Measurements from ENCODE around the gene NHERF2. TPM values are rescaled to one million over a fixed set of nuclear protein-coding genes. Genes with fewer than 3 reads are reported as not detected.
"Not testable (repeated sequence)": the region's sequence is repeated elsewhere in the genome, so short reads cannot be mapped to it uniquely, and the experiment has no call there.

Gene NHERF2
- total RNA-seq, 1 experiment from 2014 or later: 104 TPM

DNA sequence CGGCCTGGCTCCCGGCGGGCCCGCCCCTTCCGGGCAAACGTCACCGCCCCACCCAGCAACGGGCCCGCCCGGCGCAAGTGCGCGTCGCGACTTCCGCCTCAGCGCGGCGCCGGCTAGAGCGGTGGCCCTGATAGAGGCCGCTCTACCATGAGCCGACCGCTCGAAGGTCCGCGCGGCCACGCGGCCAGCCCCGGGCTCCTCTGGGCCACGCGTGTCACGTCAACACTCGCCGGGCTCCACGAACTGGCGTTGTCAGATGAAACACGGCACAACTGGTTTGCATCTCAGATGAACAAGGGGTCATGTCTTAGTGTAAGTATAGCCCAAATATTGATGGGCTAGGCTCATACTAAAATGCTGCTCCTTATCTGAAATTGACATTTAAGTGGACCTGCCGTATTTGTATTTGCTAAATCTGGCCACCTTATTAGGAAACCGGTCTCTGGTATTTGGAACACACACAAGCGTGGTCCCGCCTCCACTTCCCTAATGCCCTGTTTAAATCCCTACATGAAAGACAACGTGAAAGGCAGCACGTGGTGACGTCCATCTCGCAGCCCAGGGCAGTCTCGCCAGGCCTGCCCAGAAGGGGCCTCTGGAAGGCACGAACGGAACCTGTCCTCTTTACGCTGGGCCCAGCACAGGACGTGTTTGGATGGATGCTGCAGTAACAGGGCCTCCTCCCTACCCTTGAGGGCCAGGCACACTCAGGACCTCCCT, 16.8 kb upstream of the NHERF2 start, which contains the start of gene ZNF598:
Gene ZNF598, minus strand, starts transcription at position 31 of the 720 bp plus-strand sequence.
- peaks cover 22% of the 10 kb centered on the region for H3F3A ChIP-seq (ENCODE audit: insufficient read depth, low read depth)
- intact Hi-C loops (cut with micrococcal nuclease; ENCODE audit: unreplicated experiment): loop anchor here (2.0 to 10.0 kb wide), 2 partner anchors 25 to 245 kb away; partner anchors contain the start of genes ECI1 and GFER
- ChIA-PET CTCF (no interaction called here), POLR2A (ENCODE audit: unreplicated experiment) (no interaction called here)
- peak; percentile 52 to 82 for DNase-seq
- H3K4me2 ChIP-seq: peak within 1 kb of the TSS; percentile 97
- H4K20me1 ChIP-seq (ENCODE audit: insufficient read depth): peaks cover 31% of the 10 kb centered on the region
- H3K27ac ChIP-seq: peak within 1 kb of the TSS; percentile 86
- H3K9me3 ChIP-seq (ENCODE audit: insufficient read depth, low read depth): no peaks in the 10 kb centered on the region
- no peaks in the 10 kb centered on the region for H3K9me2 ChIP-seq (ENCODE audit: insufficient read depth)
- H3K36me3 ChIP-seq (ENCODE audit: low read depth): no peaks in the 10 kb centered on the region
- H3K4me3 ChIP-seq: peak within 1 kb of the TSS; percentile 88
- H2AFZ ChIP-seq: peak within 1 kb of the TSS; percentile 92
- TF ChIP-seq, protein P1, sequence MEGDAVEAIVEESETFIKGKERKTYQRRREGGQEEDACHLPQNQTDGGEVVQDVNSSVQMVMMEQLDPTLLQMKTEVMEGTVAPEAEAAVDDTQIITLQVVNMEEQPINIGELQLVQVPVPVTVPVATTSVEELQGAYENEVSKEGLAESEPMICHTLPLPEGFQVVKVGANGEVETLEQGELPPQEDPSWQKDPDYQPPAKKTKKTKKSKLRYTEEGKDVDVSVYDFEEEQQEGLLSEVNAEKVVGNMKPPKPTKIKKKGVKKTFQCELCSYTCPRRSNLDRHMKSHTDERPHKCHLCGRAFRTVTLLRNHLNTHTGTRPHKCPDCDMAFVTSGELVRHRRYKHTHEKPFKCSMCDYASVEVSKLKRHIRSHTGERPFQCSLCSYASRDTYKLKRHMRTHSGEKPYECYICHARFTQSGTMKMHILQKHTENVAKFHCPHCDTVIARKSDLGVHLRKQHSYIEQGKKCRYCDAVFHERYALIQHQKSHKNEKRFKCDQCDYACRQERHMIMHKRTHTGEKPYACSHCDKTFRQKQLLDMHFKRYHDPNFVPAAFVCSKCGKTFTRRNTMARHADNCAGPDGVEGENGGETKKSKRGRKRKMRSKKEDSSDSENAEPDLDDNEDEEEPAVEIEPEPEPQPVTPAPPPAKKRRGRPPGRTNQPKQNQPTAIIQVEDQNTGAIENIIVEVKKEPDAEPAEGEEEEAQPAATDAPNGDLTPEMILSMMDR (conservative IDR thresholded peaks at IDR 0.05): no peak
- no peak for TF ChIP-seq EZH2 (IDR thresholded peaks at IDR 0.05; ENCODE audit: low read depth)
- TSS peak; percentile 94 for BruUV-seq (replicated peaks)
- H3K79me2 ChIP-seq (ENCODE audit: low read depth): peaks cover 54% of the 10 kb centered on the region
- H3K27me3 ChIP-seq (ENCODE audit: insufficient read depth, low read depth): no peaks in the 10 kb centered on the region
- H3K4me1 ChIP-seq (replicated peaks; ENCODE audit: insufficient read depth): peaks cover 27% of the 10 kb centered on the region

DNA sequence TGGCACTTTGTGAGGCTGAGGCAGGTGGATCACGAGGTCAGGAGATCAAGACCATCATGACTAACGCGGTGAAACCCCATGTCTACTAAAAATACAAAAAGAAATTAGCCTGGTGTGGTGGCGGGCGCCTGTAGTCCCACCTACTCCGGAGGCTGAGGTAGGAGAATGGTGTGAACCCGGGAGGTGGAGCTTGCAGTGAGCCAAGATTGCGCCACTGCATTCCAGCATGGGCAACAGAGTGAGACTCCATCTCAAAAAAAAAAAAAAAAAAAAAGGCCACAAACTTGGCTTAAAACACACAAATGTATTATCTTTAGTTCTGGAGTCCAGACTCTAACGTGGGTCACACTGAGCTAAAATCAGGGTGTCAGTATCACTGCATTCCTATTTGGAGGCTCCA, 15.0 kb upstream of the NHERF2 start:
- POLR2A ChIA-PET (ENCODE audit: unreplicated experiment); BruUV-seq (replicated peaks); H3K36me3 ChIP-seq (ENCODE audit: low read depth); H3K4me3 ChIP-seq; H3K27me3 ChIP-seq (ENCODE audit: insufficient read depth, low read depth); H3K9me3 ChIP-seq (ENCODE audit: insufficient read depth, low read depth); DNase-seq; H3K9me2 ChIP-seq (ENCODE audit: insufficient read depth); H2AFZ ChIP-seq; H3K4me2 ChIP-seq; H3K27ac ChIP-seq; intact Hi-C loops (cut with micrococcal nuclease; ENCODE audit: unreplicated experiment): not testable (repeated sequence)
- Histone ChIP-seq H3F3A (ENCODE audit: insufficient read depth, low read depth) (peaks cover 33% of the 10 kb centered on the region), H4K20me1 (ENCODE audit: insufficient read depth) (peaks cover 17% of the 10 kb centered on the region), H3K79me2 (ENCODE audit: low read depth) (peaks cover 38% of the 10 kb centered on the region), H3K4me1 (replicated peaks; ENCODE audit: insufficient read depth) (peaks cover 39% of the 10 kb centered on the region)
- CTCF ChIA-PET: interaction anchor here (0.7 to 0.8 kb wide), 2 partner anchors 11 to 27 kb away, joined by 4 to 18 read pairs; no protein-coding TSS in a partner anchor

GRCh38 chr16:2013527-2013926, 13.2 kb upstream of the NHERF2 start:
- no peaks in the 10 kb centered on the region for H3K36me3 ChIP-seq (ENCODE audit: low read depth)
- H3K27me3 ChIP-seq (ENCODE audit: insufficient read depth, low read depth): no peaks in the 10 kb centered on the region
- H3K9me3 ChIP-seq (ENCODE audit: insufficient read depth, low read depth): no peaks in the 10 kb centered on the region
- DNase-seq: no peak
- peaks cover 24% of the 10 kb centered on the region for H3F3A ChIP-seq (ENCODE audit: insufficient read depth, low read depth)
- H3K79me2 ChIP-seq (ENCODE audit: low read depth): peaks cover 20% of the 10 kb centered on the region
- peaks cover 26% of the 10 kb centered on the region for H3K4me1 ChIP-seq (replicated peaks; ENCODE audit: insufficient read depth)
- no TSS peak for BruUV-seq (replicated peaks)
- H3K27ac ChIP-seq: no peak overlapping the region
- no peak overlapping the region for H3K4me3 ChIP-seq
- no peak overlapping the region for H3K4me2 ChIP-seq
- TF ChIP-seq, protein P1 (conservative IDR thresholded peaks at IDR 0.05): no peak
- no peak for TF ChIP-seq EZH2 (IDR thresholded peaks at IDR 0.05; ENCODE audit: low read depth)
- ChIA-PET POLR2A (ENCODE audit: unreplicated experiment) (no interaction called here), CTCF (interaction anchor here (0.6 kb wide), 1 partner anchor 9 kb away, joined by 15 read pairs; no protein-coding TSS in a partner anchor)
- intact Hi-C loops (cut with micrococcal nuclease; ENCODE audit: unreplicated experiment): no loop called here
- no peaks in the 10 kb centered on the region for H3K9me2 ChIP-seq (ENCODE audit: insufficient read depth)
- H2AFZ ChIP-seq: no peak overlapping the region
- peaks cover 4% of the 10 kb centered on the region; the same call in 1 of the 2 replicates for H4K20me1 ChIP-seq (ENCODE audit: insufficient read depth)

All from PC-9 (cell line).